ENCODE data around the gene PDHX. TPM values are rescaled to one million over a fixed set of nuclear protein-coding genes. Genes with fewer than 3 reads are reported as not detected.
A peak's percentile ranks its signal among the peaks of the same experiment; 100 is the strongest.

The PDHX gene
- total RNA-seq, 2 experiments from 2014 or later = 17.3 to 17.4 TPM

DNA sequence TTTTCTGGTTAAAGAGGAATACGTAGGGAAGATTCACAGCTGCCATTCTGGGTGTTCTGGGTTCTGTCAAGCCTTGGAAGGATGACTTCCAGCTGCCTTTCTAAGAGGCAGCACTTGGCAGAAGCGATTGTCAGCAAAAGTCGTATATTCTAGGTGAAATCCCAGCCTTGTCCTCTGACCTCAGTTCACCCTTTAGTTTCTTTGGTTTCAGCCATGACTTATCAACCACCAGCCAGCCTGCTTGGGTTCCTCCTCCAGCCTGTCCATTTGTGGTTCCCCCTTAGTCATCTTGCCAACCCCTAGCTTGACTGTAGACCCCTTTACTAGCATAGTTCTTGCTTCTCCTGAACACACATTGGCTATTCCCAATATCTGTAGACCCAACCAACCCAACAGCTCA, 120.2 kb downstream of the PDHX start:
- CTCF ChIA-PET = interaction anchor here (1.1 to 1.5 kb wide), 2 partner anchors 36 to 200 kb away, joined by 3 read pairs; no protein-coding TSS in a partner anchor
- POLR2A ChIA-PET = no interaction called here

DNA sequence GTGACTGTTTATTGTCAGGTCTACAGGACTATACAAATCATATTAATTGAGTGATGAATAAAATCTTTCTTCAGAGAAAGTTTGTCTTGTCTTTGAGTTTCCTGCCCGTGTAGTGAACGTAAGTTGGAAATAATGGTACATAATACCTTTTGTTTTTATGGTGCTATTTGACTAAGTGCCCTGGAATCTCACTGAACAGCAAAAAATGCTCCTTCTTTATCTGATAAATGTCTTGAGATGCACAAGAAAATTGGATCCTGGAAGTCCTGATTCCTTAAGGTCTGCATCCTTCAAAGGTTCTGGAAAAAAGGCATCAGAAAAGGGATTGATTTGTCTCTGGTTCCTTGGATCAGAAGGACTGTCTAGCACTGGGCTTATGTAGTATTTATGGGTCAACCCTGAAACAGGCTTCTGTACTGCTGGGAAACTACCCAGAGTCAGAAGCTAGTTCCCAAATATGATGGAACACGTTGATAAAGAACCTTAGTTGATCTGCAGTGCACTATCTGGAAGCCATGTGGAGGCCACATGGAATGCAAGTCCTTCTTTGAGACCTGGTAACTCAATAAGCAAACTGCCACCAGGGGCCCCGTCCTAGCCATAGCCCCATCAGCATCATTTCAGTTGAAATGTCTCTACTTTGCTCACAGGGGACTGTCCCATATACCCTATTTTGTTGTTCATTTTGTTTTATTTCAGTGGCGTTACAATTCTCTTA, 122.0 kb downstream of the PDHX start:
- H3K4me1 ChIP-seq (ENCODE audit: insufficient read depth, low read length) = peaks cover 26% of the 10 kb centered on the region
- peaks cover 65% of the 10 kb centered on the region for H3K4me1 Mint-ChIP-seq (ENCODE audit: low read depth)
- intact Hi-C loops (cut with DNase I, micrococcal nuclease) = loop anchor here in 1 of 2 experiments (2.0 to 5.0 kb wide), 2 partner anchors 38 to 49 kb away; no protein-coding TSS in a partner anchor
- peak overlapping the region; percentile 92 for H3K27ac Mint-ChIP-seq
- H3K27ac ChIP-seq (ENCODE audit: low read depth in 1 of 2, low read length in 2 of 2) = no peak overlapping the region
- no peaks in the 10 kb centered on the region for H3K36me3 Mint-ChIP-seq (ENCODE audit: low read depth)
- ChIA-PET CTCF (no interaction called here), POLR2A (interaction anchor here (1.0 kb wide), 1 partner anchor 9 kb away, joined by 6 read pairs; no protein-coding TSS in a partner anchor)
- H3K27me3 Mint-ChIP-seq = no peaks in the 10 kb centered on the region
- H3K9me3 Mint-ChIP-seq = no peaks in the 10 kb centered on the region
- H3K27me3 ChIP-seq (ENCODE audit: control insufficient read depth in 1 of 2, insufficient read depth in 2 of 2, low read length in 2 of 2) = no peaks in the 10 kb centered on the region
- no peak overlapping the region for H3K4me3 Mint-ChIP-seq
- H3K9me3 ChIP-seq (ENCODE audit: control insufficient read depth in 1 of 2, insufficient read depth in 1 of 2, low read length in 2 of 2) = no peaks in the 10 kb centered on the region
- no peaks in the 10 kb centered on the region for H3K36me3 ChIP-seq (ENCODE audit: insufficient read depth, low read length)
- DNase-seq (peak in 1 of 14 experiments; percentile 26), ATAC-seq (ENCODE audit: poor library complexity) (no peak)
- TF ChIP-seq, protein P1, sequence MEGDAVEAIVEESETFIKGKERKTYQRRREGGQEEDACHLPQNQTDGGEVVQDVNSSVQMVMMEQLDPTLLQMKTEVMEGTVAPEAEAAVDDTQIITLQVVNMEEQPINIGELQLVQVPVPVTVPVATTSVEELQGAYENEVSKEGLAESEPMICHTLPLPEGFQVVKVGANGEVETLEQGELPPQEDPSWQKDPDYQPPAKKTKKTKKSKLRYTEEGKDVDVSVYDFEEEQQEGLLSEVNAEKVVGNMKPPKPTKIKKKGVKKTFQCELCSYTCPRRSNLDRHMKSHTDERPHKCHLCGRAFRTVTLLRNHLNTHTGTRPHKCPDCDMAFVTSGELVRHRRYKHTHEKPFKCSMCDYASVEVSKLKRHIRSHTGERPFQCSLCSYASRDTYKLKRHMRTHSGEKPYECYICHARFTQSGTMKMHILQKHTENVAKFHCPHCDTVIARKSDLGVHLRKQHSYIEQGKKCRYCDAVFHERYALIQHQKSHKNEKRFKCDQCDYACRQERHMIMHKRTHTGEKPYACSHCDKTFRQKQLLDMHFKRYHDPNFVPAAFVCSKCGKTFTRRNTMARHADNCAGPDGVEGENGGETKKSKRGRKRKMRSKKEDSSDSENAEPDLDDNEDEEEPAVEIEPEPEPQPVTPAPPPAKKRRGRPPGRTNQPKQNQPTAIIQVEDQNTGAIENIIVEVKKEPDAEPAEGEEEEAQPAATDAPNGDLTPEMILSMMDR (IDR thresholded peaks at IDR 0.05) = no peak
- no peak overlapping the region for H3K4me3 ChIP-seq (ENCODE audit: low read length)

More for the DNA sequence above, 120.2 kb downstream of the PDHX start:
- ATAC-seq (ENCODE audit: poor library complexity) (no peak), DNase-seq (peak in 2 of 14 experiments; percentile 33 to 55)
- peaks cover 65% of the 10 kb centered on the region for H3K4me1 Mint-ChIP-seq (ENCODE audit: low read depth)
- H3K4me3 ChIP-seq (ENCODE audit: low read length) = no peak overlapping the region
- no peaks in the 10 kb centered on the region for H3K36me3 Mint-ChIP-seq (ENCODE audit: low read depth)
- TF ChIP-seq, protein P1 (IDR thresholded peaks at IDR 0.05) = no peak
- H3K9me3 Mint-ChIP-seq = no peaks in the 10 kb centered on the region
- no peak overlapping the region for H3K27ac ChIP-seq (ENCODE audit: low read depth in 1 of 2, low read length in 2 of 2)
- intact Hi-C loops (cut with DNase I, micrococcal nuclease) = loop anchor here in 1 of 2 experiments (5.0 kb wide), 1 partner anchor 51 kb away; no protein-coding TSS in a partner anchor
- no peaks in the 10 kb centered on the region for H3K9me3 ChIP-seq (ENCODE audit: control insufficient read depth in 1 of 2, insufficient read depth in 1 of 2, low read length in 2 of 2)
- no peak overlapping the region for H3K27ac Mint-ChIP-seq
- H3K27me3 Mint-ChIP-seq = no peaks in the 10 kb centered on the region
- H3K27me3 ChIP-seq (ENCODE audit: control insufficient read depth in 1 of 2, insufficient read depth in 2 of 2, low read length in 2 of 2) = no peaks in the 10 kb centered on the region
- no peaks in the 10 kb centered on the region for H3K36me3 ChIP-seq (ENCODE audit: insufficient read depth, low read length)
- H3K4me1 ChIP-seq (ENCODE audit: insufficient read depth, low read length) = peaks cover 18% of the 10 kb centered on the region
- no peak overlapping the region for H3K4me3 Mint-ChIP-seq

DNA sequence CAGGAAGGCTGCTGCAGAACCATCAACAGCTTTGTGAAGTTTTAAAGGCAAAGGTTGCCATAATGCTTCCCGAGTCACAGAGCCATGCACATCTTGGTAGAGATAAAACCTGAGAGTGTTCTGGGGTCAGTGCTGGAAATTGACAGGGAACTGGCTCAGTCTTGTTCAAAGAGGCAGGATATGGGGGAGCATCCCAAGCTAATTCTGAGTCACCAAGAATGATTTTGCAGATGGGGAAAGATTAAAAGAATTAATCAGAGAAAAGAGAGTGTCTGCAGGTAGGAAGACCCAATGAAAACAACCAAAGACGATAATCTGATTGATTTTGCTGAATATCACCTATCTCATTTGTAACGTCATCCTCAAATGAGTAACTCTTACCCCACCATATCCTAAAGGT, 122.7 kb downstream of the PDHX start:
- ChIA-PET POLR2A (interaction anchor here (1.0 to 1.1 kb wide), 2 partner anchors 8 kb away, joined by 4 to 6 read pairs; no protein-coding TSS in a partner anchor), CTCF (no interaction called here)
- Mint-ChIP-seq H3K36me3 (ENCODE audit: low read depth) (no peaks in the 10 kb centered on the region), H3K4me3 (no peak overlapping the region), H3K4me1 (ENCODE audit: low read depth) (peaks cover 65% of the 10 kb centered on the region), H3K9me3 (no peaks in the 10 kb centered on the region), H3K27ac (peak overlapping the region; percentile 92), H3K27me3 (no peaks in the 10 kb centered on the region)
- no peak for DNase-seq
- Histone ChIP-seq H3K9me3 (ENCODE audit: control insufficient read depth in 1 of 2, insufficient read depth in 1 of 2, low read length in 2 of 2) (no peaks in the 10 kb centered on the region), H3K4me1 (ENCODE audit: insufficient read depth, low read length) (peaks cover 31% of the 10 kb centered on the region), H3K4me3 (ENCODE audit: low read length) (no peak overlapping the region), H3K27me3 (ENCODE audit: control insufficient read depth in 1 of 2, insufficient read depth in 2 of 2, low read length in 2 of 2) (no peaks in the 10 kb centered on the region), H3K27ac (ENCODE audit: low read depth in 1 of 2, low read length in 2 of 2) (no peak overlapping the region), H3K36me3 (ENCODE audit: insufficient read depth, low read length) (no peaks in the 10 kb centered on the region)
- ATAC-seq (ENCODE audit: poor library complexity) = no peak
- TF ChIP-seq, protein P1 (IDR thresholded peaks at IDR 0.05) = no peak
- intact Hi-C loops (cut with DNase I, micrococcal nuclease) = loop anchor here in 1 of 2 experiments (2.0 to 5.0 kb wide), 2 partner anchors 38 to 48 kb away; no protein-coding TSS in a partner anchor

Data from CD4-positive, alpha-beta T cell (primary cell).